Prostate gland (tissue), 2 donors: Measurements from ENCODE around the gene ZNF579. TPM values are rescaled to one million over a fixed set of nuclear protein-coding genes. Genes with fewer than 3 reads are reported as not detected.

Source experiments
- DNase-seq: peaks from one replicate; pipeline ENCODE4 v3.0.0-alpha.2; 2019; ENCODE audit warnings: low spot score
- H3K27ac ChIP-seq, 2 donors: fragments of 200-600 bp; sonication (generic); 2 replicates each; pipeline ENCODE4 v1.5.1; 2017 to 2019
- H3K27me3 ChIP-seq: fragments of 200-600 bp; sonication (generic); replicated peaks from 2 replicates; pipeline ENCODE4 v1.5.1; 2019; ENCODE audit not compliant: insufficient read depth
- H3K36me3 ChIP-seq, 2 donors: fragments of 200-600 bp; sonication (generic); 1 replicate in 1 of 2; 2 replicates in 1 of 2; pipeline versions ENCODE4 v1.5.1 to v1.8.1; 2017 to 2019
- H3K4me1 ChIP-seq: fragments of 200-600 bp; sonication (generic); replicated peaks from 2 replicates; pipeline ENCODE4 v1.5.1; 2019
- H3K4me3 ChIP-seq, 2 donors: fragments of 200-600 bp; sonication (generic); 2 replicates each; pipeline ENCODE4 v1.5.1; 2017 to 2019
- H3K9me3 ChIP-seq: fragments of 200-600 bp; sonication (generic); 2 replicates; pipeline ENCODE4 v1.5.1; 2017
- POLR2A ChIP-seq: fragments of 450-650 bp; IDR thresholded peaks from one replicate; pipeline ENCODE4 v1.6.1; 2016; ENCODE audit warnings: antibody characterized with exemption, mild to moderate bottlenecking
- POLR2AphosphoS5 ChIP-seq: sonication (generic); formaldehyde crosslinking; IDR thresholded peaks from one replicate; pipeline ENCODE4 v1.6.1; 2017; ENCODE audit warnings: antibody characterized with exemption
- WGBS: methylation state at CpG from one replicate; pipeline ENCODE4 v1.1.5; 2018; 5-methylcytosine and 5-hydroxymethylcytosine counted together
- intact Hi-C: fragments of 100-400 bp; cut with DNase I; formaldehyde crosslinking; loops from one replicate; pipeline ENCODE4 v1.14.2; 2022
- total RNA-seq, 2 donors: library from RNA; depleted of rRNA; stranded (reverse); fragments of >200 nt; gene quantifications; one replicate each; pipeline ENCODE4 v1.1.0, GENCODE V29; 2016
- TF ChIP-seq, protein P1 (sequence below), 4 experiments: fragments of 200-600 bp in 2 of 4; fragments of 450-650 bp in 2 of 4; sonication (generic) in 2 of 4; IDR thresholded peaks; 1 replicate in 3 of 4; 2 replicates in 1 of 4; pipeline ENCODE4 v1.5.1; 2016 to 2019; ENCODE audit warnings: antibody characterized with exemption in 4 of 4, mild to moderate bottlenecking in 2 of 4, moderate library complexity in 2 of 4

ZNF579 gene, protein sequence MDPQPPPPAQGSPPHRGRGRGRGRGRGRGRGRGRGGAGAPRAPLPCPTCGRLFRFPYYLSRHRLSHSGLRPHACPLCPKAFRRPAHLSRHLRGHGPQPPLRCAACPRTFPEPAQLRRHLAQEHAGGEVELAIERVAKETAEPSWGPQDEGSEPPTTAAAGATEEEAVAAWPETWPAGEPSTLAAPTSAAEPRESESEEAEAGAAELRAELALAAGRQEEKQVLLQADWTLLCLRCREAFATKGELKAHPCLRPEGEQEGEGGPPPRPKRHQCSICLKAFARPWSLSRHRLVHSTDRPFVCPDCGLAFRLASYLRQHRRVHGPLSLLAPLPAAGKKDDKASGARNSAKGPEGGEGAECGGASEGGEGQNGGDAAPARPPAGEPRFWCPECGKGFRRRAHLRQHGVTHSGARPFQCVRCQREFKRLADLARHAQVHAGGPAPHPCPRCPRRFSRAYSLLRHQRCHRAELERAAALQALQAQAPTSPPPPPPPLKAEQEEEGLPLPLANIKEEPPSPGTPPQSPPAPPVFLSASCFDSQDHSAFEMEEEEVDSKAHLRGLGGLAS
- total RNA-seq, result 10 to 100 TPM in 1 of 2 donors, 1 to 10 TPM in 1; 8.7 to 10.8 TPM

DNA sequence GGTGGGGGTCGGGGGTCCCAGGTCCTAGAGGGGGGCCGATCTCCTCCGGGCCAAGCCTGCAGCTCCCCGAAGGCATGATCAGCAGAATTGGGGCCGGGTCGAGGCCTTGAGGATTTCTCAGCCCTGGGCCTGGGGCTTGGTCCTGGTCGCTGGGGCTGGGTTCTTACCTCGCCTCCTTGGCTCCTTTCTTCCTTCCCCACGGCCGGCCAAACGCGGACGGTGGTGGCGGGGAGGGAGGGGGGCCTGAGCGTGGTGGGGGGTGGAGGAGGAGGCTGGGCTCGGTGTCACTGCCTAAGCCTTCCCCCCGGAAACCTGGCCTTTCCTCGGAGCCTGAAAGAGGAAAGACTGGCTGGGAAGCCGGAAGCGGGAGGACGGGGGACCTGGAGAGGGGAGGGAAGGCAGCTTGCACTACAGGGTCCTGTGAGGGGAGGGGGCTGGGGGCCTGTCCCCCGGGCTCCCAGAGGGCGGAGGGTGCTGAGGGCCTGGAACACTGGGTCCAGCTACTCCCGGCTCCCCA lies at the start of gene ZNF579:
Gene ZNF579, minus strand, starts transcription at position 221 of the 517 bp plus-strand sequence. CDS start 1,209 bp downstream, outside the sequence.
- Histone ChIP-seq H3K4me3 (peak within 1 kb of the TSS; percentile 86 to 97), H3K36me3 (peaks cover 0 to 7% of the 10 kb centered on the region in 2 donors), H3K27ac (peak within 1 kb of the TSS; percentile 88 to 94), H3K9me3 (no peaks in the 10 kb centered on the region), H3K27me3 (no peaks in the 10 kb centered on the region), H3K4me1 (peaks cover 14% of the 10 kb centered on the region)
- 2% methylated on average over 16 of the region's 24 CpGs for WGBS
- no peak for TF ChIP-seq POLR2A
- peak; percentile 73 for TF ChIP-seq POLR2AphosphoS5
- intact Hi-C loops, result loop anchor here (5.0 kb wide), 1 partner anchor 63 kb away; no protein-coding TSS in a partner anchor
- DNase-seq, result peak; percentile 76

DNA sequence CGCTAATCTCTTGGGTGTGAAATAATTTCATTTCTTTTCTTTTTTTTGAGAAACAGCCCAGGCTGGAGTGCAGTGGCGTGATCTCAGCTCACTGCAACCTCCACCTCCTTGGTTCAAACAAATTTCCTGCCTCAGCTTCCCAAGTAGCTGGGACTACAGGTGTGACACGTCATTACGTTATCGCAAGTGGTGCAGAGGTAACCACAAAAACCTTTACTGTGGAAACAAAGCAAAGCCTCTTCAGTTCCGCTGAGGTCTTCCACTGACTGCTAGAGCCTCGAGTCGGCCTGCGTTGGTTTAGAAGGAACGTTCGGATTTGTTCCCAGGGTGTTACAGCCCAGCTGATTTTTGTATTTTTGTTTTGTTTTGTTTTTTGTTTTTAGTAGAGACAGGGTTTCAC lies 45.7 kb upstream of the ZNF579 start:
- WGBS, result 88% methylated on average over 11 of the region's 11 CpGs
- TF ChIP-seq POLR2A (no peak), POLR2AphosphoS5 (no peak)
- TF ChIP-seq, protein P1, sequence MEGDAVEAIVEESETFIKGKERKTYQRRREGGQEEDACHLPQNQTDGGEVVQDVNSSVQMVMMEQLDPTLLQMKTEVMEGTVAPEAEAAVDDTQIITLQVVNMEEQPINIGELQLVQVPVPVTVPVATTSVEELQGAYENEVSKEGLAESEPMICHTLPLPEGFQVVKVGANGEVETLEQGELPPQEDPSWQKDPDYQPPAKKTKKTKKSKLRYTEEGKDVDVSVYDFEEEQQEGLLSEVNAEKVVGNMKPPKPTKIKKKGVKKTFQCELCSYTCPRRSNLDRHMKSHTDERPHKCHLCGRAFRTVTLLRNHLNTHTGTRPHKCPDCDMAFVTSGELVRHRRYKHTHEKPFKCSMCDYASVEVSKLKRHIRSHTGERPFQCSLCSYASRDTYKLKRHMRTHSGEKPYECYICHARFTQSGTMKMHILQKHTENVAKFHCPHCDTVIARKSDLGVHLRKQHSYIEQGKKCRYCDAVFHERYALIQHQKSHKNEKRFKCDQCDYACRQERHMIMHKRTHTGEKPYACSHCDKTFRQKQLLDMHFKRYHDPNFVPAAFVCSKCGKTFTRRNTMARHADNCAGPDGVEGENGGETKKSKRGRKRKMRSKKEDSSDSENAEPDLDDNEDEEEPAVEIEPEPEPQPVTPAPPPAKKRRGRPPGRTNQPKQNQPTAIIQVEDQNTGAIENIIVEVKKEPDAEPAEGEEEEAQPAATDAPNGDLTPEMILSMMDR (IDR thresholded peaks at IDR 0.05), result no peak

DNA sequence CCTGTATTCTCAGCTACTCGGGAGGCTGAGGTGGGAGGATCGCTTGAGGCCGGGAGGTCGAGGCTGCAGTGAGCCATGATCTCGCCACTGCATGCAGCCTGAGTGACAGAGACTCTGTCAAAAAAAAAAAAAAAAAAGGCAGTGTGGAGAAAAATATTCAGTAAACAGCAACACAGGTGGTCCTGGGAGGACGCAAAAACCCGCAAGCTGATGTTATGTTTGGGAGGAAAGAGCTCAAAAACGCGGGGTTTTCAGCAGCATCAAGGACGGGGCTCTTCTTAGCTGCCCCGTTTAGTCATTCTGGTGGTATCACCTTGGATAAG lies 44.3 kb upstream of the ZNF579 start:
- Histone ChIP-seq H3K9me3 (no peaks in the 10 kb centered on the region), H3K27me3 (no peaks in the 10 kb centered on the region), H3K4me1 (no peaks in the 10 kb centered on the region), H3K27ac (peak overlapping the region; percentile 94 to 99), H3K4me3 (peak overlapping the region; percentile 56 to 57), H3K36me3 (no peaks in the 10 kb centered on the region)
- TF ChIP-seq POLR2AphosphoS5 (no peak), POLR2A (no peak)
- TF ChIP-seq, protein P1 (IDR thresholded peaks at IDR 0.05), result no peak
- WGBS, result 29% methylated on average over 11 of the region's 11 CpGs
- DNase-seq, result no peak
- intact Hi-C loops, result no loop called here

More for the DNA sequence above, 45.7 kb upstream of the ZNF579 start:
- Histone ChIP-seq H3K27me3 (no peaks in the 10 kb centered on the region), H3K4me1 (no peaks in the 10 kb centered on the region), H3K9me3 (no peaks in the 10 kb centered on the region), H3K4me3 (no peak overlapping the region), H3K36me3 (no peaks in the 10 kb centered on the region), H3K27ac (no peak overlapping the region)
- intact Hi-C loops, result no loop called here
- DNase-seq, result no peak

DNA sequence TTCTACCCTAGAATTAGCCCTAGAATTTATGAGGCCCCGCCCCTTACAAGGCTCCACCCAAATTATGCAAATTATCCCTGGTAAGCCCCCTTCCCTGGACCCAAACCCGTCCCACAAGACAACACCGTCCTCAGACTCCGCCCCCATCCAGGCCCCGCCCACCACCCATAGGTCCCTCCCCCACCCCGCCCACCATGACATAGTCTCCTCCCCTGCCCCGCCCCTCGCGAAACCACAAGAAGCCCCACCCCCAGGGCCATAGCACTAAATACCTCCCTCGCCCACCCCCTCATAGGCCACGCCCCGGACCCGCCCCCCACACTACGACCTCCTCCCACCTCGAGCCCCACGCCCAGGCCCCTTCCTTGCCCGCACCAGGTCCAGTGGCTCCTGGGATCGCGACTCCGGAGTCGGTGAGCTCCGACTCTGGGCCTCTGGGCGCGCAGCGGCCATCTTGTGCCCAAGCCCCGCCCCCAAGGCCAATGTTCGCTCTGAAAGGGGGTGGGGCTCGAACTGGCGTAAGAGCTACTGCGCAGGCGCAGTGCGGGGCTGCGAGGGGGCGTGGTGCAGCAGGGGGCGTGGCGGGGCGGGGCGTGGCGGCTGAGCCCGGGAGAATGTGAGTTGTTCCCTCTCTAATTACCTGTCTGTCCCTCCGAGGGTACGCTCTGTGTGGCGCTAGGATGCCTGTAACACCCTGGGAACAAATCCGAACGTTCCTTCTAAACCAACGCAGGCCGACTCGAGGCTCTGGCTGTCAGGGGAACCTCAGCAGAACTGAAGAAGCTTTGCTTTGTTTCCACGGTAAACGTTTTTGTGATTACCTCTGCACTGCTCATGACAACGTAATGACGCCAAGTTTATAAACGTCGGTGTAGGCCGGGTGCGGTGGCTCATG lies 43.7 kb upstream of the ZNF579 start, which contains the start of gene ZNF784:
Gene ZNF784, minus strand, starts transcription at position 458 of the 895 bp plus-strand sequence. Its CDS starts 5 bp downstream, at position 453.
- intact Hi-C loops, result no loop called here
- H3K27ac ChIP-seq, result peak within 1 kb of the TSS; percentile 94 to 99
- H3K27me3 ChIP-seq, result no peaks in the 10 kb centered on the region
- TF ChIP-seq POLR2A, result peak; percentile 60
- TF ChIP-seq, protein P1 (IDR thresholded peaks at IDR 0.05), result peak in 1 of 4 experiments; percentile 14
- TF ChIP-seq POLR2AphosphoS5, result peak; percentile 90
- no peaks in the 10 kb centered on the region for H3K4me1 ChIP-seq
- no peaks in the 10 kb centered on the region for H3K9me3 ChIP-seq
- WGBS, result under 1% methylated on average over 53 of the region's 56 CpGs
- DNase-seq, result peak; percentile 93
- peak within 1 kb of the TSS; percentile 56 to 57 for H3K4me3 ChIP-seq
- H3K36me3 ChIP-seq, result no peaks in the 10 kb centered on the region

DNA sequence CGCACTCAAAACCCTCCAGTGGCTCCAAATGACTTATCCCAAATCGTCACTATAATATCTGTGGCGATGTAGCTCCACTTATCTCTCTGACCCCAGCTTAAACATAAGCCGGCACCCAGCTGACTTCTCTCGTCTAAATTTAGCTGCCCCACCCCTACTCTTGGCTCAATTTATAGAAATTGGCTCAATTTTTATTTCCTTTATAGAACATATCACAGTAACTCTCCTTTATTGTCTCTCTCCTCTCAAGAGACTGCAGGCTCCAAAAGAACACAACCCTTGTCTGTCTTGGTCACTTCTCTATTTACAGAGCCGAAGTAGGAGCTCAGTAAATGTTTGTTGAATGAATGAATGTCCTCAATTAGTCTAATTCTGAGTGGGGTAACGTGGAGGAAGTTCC lies 42.9 kb upstream of the ZNF579 start:
- TF ChIP-seq, protein P1 (IDR thresholded peaks at IDR 0.05), result no peak
- TF ChIP-seq POLR2A (no peak), POLR2AphosphoS5 (no peak)
- Histone ChIP-seq H3K9me3 (no peaks in the 10 kb centered on the region), H3K27me3 (no peaks in the 10 kb centered on the region), H3K27ac (peak overlapping the region; percentile 94 to 99), H3K36me3 (no peaks in the 10 kb centered on the region), H3K4me3 (no peak overlapping the region), H3K4me1 (no peaks in the 10 kb centered on the region)
- intact Hi-C loops, result no loop called here
- no peak for DNase-seq
- WGBS, result 65% methylated on average over 7 of the region's 7 CpGs
